Ascending aorta (tissue), 2 donors: ENCODE results near the gene AMPD3. TPM values are rescaled to one million over a fixed set of nuclear protein-coding genes. Genes with fewer than 3 reads are reported as not detected.

ENCODE experiments used
- DNase-seq, 2 donors: peaks; one replicate each; pipeline ENCODE4 v3.0.0-alpha.2; 2019; ENCODE audit warnings: low spot score in 2 of 2
- H3K27ac ChIP-seq, 2 donors: fragments of 200-600 bp; sonication (generic); one replicate each; pipeline ENCODE4 v1.5.1; 2016 to 2017; ENCODE audit warnings: mild to moderate bottlenecking in 1 of 2
- H3K27me3 ChIP-seq: fragments of 200-600 bp; sonication (generic); one replicate; pipeline ENCODE4 v1.5.1; 2017
- H3K36me3 ChIP-seq, 2 donors: fragments of 200-600 bp; sonication (generic); one replicate each; pipeline ENCODE4 v1.5.1; 2016
- H3K4me1 ChIP-seq, 2 donors: fragments of 200-600 bp; sonication (generic); one replicate each; pipeline ENCODE4 v1.5.1; 2016 to 2017; ENCODE audit warnings: mild to moderate bottlenecking in 1 of 2
- H3K4me3 ChIP-seq, 2 donors: fragments of 200-600 bp; sonication (generic); one replicate each; pipeline ENCODE4 v1.5.1; 2016 to 2017; ENCODE audit warnings: mild to moderate bottlenecking in 1 of 2
- H3K9me3 ChIP-seq, 2 donors: fragments of 200-600 bp; sonication (generic); one replicate each; pipeline ENCODE4 v1.5.1; 2016
- intact Hi-C: fragments of 100-400 bp; cut with DNase I; formaldehyde crosslinking; loops from one replicate; pipeline ENCODE4 v1.15.1; 2023
- total RNA-seq: library from RNA; depleted of rRNA; stranded (reverse); fragments of >200 nt; gene quantifications from one replicate; pipeline ENCODE4 v1.1.0, GENCODE V29; 2016
- TF ChIP-seq, protein P1 (sequence below), 3 experiments: fragments of 200-600 bp in 2 of 3; fragments of 450-650 bp in 1 of 3; sonication (generic) in 2 of 3; IDR thresholded peaks; one replicate each; pipeline ENCODE4 v1.5.1; 2016 to 2019; ENCODE audit warnings: antibody characterized with exemption in 3 of 3, mild to moderate bottlenecking in 1 of 3, moderate library complexity in 1 of 3

AMPD3 gene
- total RNA-seq, 1 donor from 2014 or later = 2.3 TPM

DNA sequence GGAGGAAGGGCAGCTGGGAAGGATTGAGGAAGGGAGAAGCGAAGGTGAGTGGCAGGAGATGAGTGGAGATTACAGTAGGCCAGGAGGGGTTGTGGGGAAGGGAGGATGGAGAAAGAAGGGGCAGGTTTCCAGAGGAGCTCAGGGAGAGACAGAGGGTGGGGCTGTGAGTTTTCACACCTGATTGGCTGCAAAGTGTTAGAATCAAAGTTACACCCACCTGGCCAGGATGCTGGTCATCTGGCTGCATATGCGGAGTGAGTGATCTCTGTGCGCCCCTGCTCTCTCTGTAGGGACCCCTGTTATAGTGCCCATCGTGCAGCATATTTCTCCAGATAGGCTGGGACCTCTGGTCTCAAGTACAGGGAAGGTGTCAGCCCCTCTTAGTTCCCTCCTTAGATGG lies 18.3 kb downstream of the AMPD3 start:
- intact Hi-C loops = no loop called here
- TF ChIP-seq, protein P1, sequence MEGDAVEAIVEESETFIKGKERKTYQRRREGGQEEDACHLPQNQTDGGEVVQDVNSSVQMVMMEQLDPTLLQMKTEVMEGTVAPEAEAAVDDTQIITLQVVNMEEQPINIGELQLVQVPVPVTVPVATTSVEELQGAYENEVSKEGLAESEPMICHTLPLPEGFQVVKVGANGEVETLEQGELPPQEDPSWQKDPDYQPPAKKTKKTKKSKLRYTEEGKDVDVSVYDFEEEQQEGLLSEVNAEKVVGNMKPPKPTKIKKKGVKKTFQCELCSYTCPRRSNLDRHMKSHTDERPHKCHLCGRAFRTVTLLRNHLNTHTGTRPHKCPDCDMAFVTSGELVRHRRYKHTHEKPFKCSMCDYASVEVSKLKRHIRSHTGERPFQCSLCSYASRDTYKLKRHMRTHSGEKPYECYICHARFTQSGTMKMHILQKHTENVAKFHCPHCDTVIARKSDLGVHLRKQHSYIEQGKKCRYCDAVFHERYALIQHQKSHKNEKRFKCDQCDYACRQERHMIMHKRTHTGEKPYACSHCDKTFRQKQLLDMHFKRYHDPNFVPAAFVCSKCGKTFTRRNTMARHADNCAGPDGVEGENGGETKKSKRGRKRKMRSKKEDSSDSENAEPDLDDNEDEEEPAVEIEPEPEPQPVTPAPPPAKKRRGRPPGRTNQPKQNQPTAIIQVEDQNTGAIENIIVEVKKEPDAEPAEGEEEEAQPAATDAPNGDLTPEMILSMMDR (IDR thresholded peaks at IDR 0.05) = no peak
- no peak overlapping the region for H3K27ac ChIP-seq
- no peaks in the 10 kb centered on the region for H3K9me3 ChIP-seq
- H3K27me3 ChIP-seq = no peaks in the 10 kb centered on the region
- no peak for DNase-seq
- H3K4me1 ChIP-seq = no peaks in the 10 kb centered on the region
- H3K36me3 ChIP-seq = no peaks in the 10 kb centered on the region
- H3K4me3 ChIP-seq = no peak overlapping the region

DNA sequence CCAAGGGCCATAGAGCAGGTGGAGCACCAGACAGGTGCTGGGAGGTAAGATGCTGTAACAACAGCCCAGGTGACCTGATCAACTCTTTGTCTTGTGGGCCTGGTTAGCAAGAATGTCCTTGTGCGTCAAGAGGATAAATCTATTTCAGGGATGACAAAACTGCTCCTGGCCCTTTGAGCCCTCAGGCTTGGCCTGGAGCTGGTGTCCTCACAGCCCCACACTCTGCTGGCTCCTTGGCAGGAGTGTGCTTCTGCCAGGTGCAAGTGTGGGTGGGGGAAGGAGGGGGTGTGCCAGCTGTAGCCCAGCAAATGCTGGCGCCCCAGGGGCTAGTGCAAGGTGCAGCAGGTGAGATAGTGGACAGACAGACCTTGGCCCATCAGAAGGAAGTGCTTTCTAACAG lies 19.5 kb downstream of the AMPD3 start:
- Histone ChIP-seq H3K27ac (no peak overlapping the region), H3K4me3 (no peak overlapping the region), H3K27me3 (no peaks in the 10 kb centered on the region), H3K36me3 (no peaks in the 10 kb centered on the region), H3K9me3 (no peaks in the 10 kb centered on the region), H3K4me1 (no peaks in the 10 kb centered on the region)
- TF ChIP-seq, protein P1 (IDR thresholded peaks at IDR 0.05) = no peak
- no peak for DNase-seq
- intact Hi-C loops = no loop called here

DNA sequence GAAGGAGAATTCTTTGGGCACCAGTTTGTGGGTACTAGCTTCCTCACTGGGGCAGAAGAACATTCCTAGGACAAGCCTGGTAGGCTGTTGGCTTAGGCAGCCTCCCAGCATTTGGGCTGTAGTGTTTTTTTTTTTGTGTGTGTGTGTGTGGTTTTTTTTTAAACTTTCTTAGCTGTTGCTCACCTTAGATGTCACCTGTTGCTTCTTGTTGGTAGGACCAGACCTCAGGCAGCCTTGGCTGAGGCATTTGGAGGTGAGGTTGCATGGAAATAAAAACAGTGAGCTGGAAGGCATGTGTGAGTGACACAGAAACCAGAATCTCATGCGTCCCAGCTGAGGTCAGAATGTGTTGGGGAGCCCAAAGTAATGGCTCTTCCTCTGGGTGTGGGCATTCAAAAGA lies 21.3 kb downstream of the AMPD3 start:
- H3K9me3 ChIP-seq = no peaks in the 10 kb centered on the region
- TF ChIP-seq, protein P1 (IDR thresholded peaks at IDR 0.05) = no peak
- H3K4me1 ChIP-seq = no peaks in the 10 kb centered on the region
- intact Hi-C loops = no loop called here
- no peak overlapping the region for H3K4me3 ChIP-seq
- H3K36me3 ChIP-seq = no peaks in the 10 kb centered on the region
- DNase-seq = no peak
- no peaks in the 10 kb centered on the region for H3K27me3 ChIP-seq
- no peak overlapping the region for H3K27ac ChIP-seq

DNA sequence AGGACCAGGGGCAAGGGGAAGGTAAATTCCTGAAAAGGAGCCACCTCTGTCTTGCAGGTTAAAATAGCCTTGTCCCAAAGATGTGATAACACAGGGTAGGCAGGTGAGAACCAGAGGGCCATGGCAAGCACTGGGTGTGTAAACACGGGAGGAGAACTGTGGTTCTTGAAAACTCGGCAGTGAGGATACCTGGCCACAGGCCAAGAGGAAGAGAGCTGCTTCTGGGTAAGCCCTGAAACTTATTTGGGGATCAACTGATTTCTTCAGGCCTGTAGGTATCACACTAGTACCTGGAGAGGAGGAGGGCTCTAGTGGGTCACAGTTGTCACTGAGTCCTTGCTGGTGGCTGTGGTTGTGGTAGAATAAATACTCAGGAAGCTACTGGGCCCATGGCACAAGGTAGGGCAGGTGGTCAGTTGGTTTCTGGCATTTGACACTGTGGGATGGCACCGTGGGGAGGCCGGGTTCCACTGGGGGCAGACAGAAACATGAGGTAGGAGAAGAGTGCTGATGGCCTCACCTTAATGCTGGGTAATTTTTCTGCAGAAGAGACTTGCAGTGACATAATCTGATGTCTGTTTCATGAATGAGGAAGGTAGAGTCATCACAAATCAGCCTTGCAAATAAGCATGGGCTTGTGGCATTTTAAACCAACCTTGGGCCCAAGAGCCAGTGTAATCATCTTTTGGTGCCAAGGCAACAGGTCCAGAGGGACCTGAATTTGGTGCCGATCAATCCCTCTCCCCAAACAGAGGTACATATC lies 22.0 kb downstream of the AMPD3 start:
- H3K27ac ChIP-seq = no peak overlapping the region
- no peaks in the 10 kb centered on the region for H3K9me3 ChIP-seq
- TF ChIP-seq, protein P1 (IDR thresholded peaks at IDR 0.05) = no peak
- no peaks in the 10 kb centered on the region for H3K36me3 ChIP-seq
- no peaks in the 10 kb centered on the region for H3K27me3 ChIP-seq
- no peaks in the 10 kb centered on the region for H3K4me1 ChIP-seq
- intact Hi-C loops = no loop called here
- H3K4me3 ChIP-seq = no peak overlapping the region
- DNase-seq = no peak

DNA sequence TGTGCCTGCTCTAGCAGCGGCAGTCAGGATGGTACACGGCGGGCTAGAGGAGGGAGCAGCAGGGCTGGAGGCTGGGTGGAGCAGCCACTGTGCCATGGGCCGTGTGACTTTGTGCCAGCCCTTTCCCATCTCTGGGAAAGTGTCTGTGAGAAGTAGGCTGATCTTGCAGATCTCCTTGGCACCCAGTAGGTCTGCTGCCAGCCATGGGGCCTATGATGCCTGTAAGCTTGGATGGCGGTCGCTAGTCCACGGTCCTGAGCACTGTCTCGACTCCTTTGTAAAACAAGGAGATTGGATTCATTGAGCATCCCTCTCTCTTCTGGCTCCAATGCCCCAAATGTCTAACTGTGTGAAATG lies 22.6 kb downstream of the AMPD3 start:
- intact Hi-C loops = no loop called here
- DNase-seq = no peak
- Histone ChIP-seq H3K27me3 (no peaks in the 10 kb centered on the region), H3K36me3 (no peaks in the 10 kb centered on the region), H3K4me1 (no peaks in the 10 kb centered on the region), H3K27ac (no peak overlapping the region), H3K4me3 (no peak overlapping the region), H3K9me3 (no peaks in the 10 kb centered on the region)
- TF ChIP-seq, protein P1 (IDR thresholded peaks at IDR 0.05) = no peak

DNA sequence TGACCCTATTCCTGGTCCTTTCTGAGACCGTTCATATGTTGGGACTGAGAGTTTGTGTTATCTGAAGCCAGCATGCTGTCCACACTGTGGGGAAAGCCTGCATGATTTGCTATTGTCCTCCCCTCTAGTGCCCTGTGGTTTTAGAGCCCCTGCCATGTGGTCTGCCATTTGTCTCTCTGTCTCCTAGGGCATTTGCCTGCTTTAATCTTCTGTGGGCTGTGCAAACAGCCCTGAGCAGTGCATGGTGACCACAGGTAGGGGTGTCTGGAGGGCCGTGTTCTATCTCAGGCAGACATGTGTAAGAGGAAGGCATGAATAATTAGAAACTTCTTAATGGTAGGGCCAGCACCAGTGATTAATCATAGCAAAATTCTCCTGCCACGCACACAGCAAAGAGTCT lies 23.0 kb downstream of the AMPD3 start:
- Histone ChIP-seq H3K4me3 (no peak overlapping the region), H3K27ac (no peak overlapping the region), H3K4me1 (no peaks in the 10 kb centered on the region), H3K36me3 (no peaks in the 10 kb centered on the region), H3K27me3 (no peaks in the 10 kb centered on the region), H3K9me3 (no peaks in the 10 kb centered on the region)
- TF ChIP-seq, protein P1 (IDR thresholded peaks at IDR 0.05) = no peak
- no peak for DNase-seq
- intact Hi-C loops = no loop called here
